NCI-H146 treated with DMSO at 0.1 percent for 48 hours (cell line): ENCODE data around the gene HM13.
"Not testable (repeated sequence)": the region's sequence is repeated elsewhere in the genome, so short reads cannot be mapped to it uniquely, and the experiment has no call there.

ENCODE experiments used
- DNase-seq: peaks from one replicate; lab custom pipeline; 2025; ENCODE audit not compliant: unreplicated experiment; lab: John Stamatoyannopoulos, UW

The HM13 gene

GRCh38 chr20:31514154-31515071, at the start of gene HM13:
Gene HM13 (plus strand): TSS chr20:31514442. CDS start chr20:31514552, 110 bp downstream.
- peak; percentile 91 for DNase-seq

- DNase-seq: not testable (repeated sequence)
These were observed 43.3 kb upstream of the HM13 start for GRCh38 chr20:31470946-31471345.

DNA sequence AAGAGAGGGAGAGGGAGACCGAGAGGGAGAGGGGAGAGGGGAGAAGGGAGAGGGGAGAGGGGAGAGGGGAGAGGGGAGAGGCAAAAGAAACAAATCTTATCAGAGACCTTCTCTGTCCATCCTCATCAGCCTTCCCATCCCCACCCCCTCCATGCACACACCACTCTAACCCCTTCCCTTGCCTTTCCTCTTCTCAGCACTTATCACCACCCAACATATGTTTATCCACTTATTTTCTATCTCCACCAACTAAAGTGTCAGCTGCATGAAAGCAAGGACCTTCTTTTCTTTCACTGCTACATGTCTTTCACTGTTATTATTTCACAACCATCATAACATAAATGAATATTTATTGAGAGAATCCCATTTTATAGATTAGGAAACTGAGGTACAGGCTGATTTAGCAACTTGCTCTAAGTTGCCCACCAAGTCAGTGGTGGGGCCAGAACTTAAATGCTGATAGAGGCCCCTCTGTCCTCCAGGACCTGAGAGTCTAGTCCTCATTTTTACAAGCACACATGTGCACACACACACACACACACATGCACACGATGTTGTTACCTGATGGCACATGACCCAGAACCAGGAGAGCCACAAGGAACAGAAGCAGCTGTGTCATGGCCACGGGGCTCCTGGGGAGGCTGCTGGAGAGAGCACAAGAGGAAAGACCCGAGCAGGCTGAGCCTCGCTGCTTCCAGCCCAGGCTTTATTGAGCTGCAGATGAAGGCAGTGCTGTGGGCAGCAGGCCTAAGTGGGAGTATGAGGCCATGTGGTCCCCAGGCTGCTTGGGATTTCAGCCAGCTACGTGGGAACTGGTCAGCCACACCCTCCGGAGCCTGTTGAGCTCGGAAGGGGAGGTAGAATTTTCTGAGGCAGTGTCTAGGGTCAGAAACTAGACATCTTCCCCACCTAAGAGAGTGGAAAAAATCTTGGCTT, 41.6 kb upstream of the HM13 start:
- DNase-seq: no peak

GRCh38 chr20:31473331-31474096, 40.7 kb upstream of the HM13 start:
- no peak for DNase-seq

DNA sequence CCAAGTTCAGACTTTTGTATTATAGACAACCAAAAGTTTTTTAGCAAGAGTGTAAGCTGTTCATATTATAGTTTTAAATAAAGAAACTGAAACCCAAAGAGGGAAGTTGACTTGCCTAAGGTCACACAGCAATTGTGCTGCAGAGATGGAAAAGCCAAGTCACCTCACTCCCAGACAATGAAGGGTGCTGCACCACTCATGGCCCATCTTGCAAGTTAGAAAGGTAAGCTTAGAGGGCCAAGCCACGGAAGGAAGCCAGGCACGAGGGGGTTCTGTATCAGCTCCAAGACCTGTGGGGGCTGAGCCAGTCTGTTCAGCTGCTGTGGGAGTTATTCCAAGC, 40.2 kb upstream of the HM13 start:
- DNase-seq: no peak

GRCh38 chr20:31474758-31475427, 39.3 kb upstream of the HM13 start, which contains the start of the genes DEFB124 and REM1:
Gene DEFB124 (minus strand): TSS chr20:31475127. CDS start chr20:31473013, 2,114 bp downstream.
Gene REM1 (plus strand): TSS chr20:31475288. CDS start chr20:31476446, 1,158 bp downstream.
- no peak for DNase-seq

DNA sequence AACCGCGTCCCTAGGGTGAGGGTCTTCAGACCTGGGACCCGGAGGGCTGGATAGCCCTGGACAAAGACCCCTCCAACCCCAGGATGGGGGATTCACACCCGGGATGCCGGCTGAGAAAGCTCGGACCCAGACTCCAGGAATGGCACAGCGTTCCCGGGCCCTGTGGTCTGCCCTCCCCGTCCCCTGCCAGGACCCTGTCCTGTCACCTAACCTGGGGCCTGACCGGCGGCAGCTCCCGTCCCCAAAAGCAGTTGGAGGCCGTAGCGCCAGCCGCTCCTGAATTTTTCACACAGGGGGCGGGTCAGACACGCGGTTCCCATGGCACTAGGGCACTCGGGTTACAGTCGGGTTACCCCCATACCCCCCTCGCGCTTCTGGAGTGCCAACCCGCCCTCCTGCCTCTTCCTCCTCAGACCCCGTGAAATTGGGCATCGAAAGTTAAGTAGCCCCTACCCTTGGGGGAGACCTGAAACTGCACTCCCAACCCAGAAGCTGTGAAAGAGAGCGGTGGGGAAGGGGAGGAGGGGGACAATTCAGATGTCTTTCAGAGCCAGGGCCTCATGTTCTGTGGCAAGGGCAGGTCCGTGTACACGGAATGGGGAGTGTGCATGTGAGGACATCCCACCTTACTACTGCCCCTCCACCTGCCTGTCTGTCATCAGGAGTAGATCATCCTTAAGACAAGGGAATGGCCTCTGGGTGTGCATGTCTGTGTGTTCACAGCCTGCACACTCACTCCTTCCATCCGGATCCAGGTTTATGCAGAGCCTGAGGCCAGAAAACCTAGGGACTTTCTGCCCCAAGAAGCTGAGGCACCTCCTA, 38.6 kb upstream of the HM13 start:
- DNase-seq: no peak

GRCh38 chr20:31476294-31476585, 38.0 kb upstream of the HM13 start:
- DNase-seq: no peak

- DNase-seq: no peak
These were observed 37.5 kb upstream of the HM13 start for GRCh38 chr20:31476643-31477215.

GRCh38 chr20:31484001-31484400, 30.2 kb upstream of the HM13 start:
- DNase-seq: peak; percentile 31

GRCh38 chr20:31485450-31486339, 28.5 kb upstream of the HM13 start:
- DNase-seq: no peak

GRCh38 chr20:31488115-31488514, 26.1 kb upstream of the HM13 start:
- peak; percentile 49 for DNase-seq

GRCh38 chr20:31489152-31489551, 25.1 kb upstream of the HM13 start:
- no peak for DNase-seq

- no peak for DNase-seq
These were observed 23.5 kb upstream of the HM13 start for GRCh38 chr20:31490752-31491151.

- no peak for DNase-seq
These were observed 20.1 kb upstream of the HM13 start for GRCh38 chr20:31494131-31494530.

- no peak for DNase-seq
These were observed 17.4 kb upstream of the HM13 start for GRCh38 chr20:31496761-31497295.

- DNase-seq: no peak
These were observed 16.3 kb upstream of the HM13 start for GRCh38 chr20:31497838-31498540.
